GM13976 (cell line): Measurements from ENCODE around the gene SCP2D1.

Experiments used
- DNase-seq: peaks from one replicate; pipeline ENCODE4 v3.0.0; 2012; ENCODE audit warnings: low spot score
- CTCF ChIP-seq: IDR thresholded peaks from 2 replicates; pipeline ENCODE4 v1.5.1; 2012; ENCODE audit warnings: borderline replicate concordance, mild to moderate bottlenecking; ENCODE audit not compliant: insufficient read depth; ENCODE audit errors: extremely low read depth, missing control alignments, control extremely low read depth
- in situ Hi-C: fragments of 300-500 bp; cut with MboI; formaldehyde crosslinking; loops from one replicate; pipeline ENCODE4 v1.12.0; 2022; ENCODE audit warnings: low sequenced_read_pairs, mixed read lengths, inconsistent platforms; ENCODE audit not compliant: unreplicated experiment

Gene SCP2D1

DNA sequence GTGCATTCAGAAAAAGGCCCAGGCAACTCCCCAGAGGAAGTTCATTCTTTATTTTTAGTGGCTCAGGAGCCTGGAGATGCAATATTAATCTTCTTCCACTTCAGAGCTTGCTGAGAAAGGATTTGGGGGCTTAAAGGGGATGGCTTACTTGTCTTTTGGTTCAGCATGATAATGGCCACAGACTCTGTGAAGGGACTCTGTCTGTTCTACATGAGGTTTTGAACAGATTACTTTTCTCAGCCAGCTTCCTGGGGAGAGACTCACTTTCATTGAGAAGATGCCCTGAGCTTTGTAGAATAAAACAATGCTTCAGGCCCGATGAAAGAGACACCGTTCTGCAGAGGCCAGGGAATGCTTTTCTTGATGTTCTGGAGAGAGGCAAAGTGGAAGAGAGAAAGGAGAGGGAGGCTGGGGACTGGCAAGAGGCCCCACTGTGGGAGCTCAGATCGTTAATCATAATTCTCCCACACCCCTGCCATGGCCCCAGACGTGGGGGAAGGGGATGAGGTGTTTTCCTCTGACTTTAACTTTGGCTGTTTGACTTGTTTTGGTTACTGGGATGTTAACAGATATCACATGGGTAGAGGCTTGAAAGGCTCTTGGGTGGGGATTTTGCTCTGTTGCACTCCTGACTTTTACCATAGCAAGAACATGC, 19.1 kb downstream of the SCP2D1 start:
- no peak for TF ChIP-seq CTCF
- in situ Hi-C loops, result no loop called here
- no peak for DNase-seq

DNA sequence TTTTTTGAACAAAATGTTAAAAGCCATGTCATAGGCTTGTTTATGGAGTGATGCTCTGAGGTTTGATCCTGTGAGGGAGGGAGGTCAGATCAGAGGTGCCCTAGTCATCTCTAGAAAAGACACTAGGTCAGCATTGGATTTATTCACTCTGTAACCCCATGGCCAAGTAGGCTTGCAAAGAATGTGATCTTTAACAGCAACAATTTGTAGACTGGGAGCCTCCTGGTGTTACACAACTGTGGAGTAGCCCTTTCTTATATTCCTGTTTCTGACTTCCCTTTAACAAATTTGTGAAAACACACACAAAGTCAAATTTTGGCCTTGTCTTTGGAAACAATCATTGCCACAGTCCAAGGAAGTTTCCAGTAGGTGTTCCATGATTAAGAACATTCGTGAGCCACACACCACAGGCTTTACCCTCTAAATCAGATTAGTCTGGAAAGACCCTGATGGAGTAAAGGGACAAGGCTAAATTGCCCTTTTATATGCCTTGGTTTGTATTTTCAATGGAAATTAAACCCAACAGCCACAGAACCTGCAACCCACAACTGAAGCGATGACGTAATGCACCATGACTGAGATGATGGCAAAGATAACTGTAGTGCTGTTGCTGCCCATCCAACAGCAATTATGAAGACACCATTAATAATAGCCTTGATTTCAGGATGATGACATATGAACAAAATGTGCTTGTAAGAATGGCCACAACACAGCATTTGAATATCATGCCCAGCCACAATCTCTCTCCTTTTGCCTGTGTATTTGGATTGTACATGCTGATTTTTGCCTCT, 22.1 kb downstream of the SCP2D1 start:
- no peak for TF ChIP-seq CTCF
- in situ Hi-C loops, result no loop called here
- no peak for DNase-seq

DNA sequence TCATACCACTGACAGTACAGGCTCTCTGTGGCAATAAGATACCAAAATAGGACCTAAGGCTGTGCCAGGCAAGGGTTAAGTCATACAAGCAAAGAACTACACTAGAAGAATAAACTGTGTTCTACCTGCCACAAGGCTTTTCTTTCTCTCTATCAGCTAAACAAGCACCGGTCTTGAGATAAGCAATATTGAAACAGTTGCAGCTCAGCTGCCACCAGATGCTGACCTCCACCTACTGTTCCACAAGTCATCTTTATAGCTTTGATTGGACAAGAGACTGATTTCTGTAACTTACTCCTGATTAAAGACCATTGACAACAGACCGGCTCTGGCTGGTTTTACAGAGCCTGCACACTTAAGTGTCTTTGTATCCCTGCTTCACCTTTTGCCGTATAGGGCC, 24.1 kb downstream of the SCP2D1 start:
- DNase-seq, result no peak
- in situ Hi-C loops, result no loop called here
- no peak for TF ChIP-seq CTCF

DNA sequence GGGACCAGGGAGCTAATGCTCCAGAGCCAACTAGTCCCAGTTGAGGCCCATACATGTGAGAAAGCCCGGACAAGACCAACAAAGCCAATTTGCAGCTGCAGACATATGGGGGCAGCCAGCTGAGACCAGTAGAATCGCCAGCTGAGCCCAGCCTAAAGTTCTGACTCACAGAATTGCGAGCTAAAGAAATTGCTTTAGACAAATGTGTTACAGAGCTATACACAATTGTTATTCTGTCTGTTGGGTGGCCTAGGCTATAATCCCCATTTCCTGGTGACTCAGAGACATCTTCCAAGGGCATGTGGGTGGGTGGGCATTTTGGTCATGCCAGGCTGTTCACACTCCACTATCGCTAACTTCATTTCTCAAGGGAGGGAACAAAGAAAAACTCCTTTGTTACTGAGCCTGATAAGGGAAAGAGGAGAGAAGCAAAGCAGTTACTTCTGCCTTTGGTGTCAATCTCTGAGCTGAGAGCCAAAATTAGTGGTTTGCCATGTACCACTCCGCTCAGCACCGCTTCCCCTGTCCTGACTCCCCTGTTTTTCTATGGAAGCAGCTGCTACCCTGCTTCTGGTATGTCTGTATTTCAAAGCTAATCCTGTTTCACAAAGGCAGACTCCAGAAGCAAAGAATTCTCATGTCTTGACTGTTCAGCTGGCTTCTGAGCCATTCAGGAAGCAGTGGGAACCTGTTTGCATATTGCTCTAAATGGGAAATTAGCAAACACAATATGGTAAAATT, 26.1 kb downstream of the SCP2D1 start:
- DNase-seq, result no peak
- no peak for TF ChIP-seq CTCF
- in situ Hi-C loops, result no loop called here

- no peak for DNase-seq
- in situ Hi-C loops, result no loop called here
- no peak for TF ChIP-seq CTCF
Measured at GRCh38 chr20:18840248-18840645, 26.7 kb downstream of the SCP2D1 start.

GRCh38 chr20:18845017-18845416, 31.4 kb downstream of the SCP2D1 start:
- TF ChIP-seq CTCF, result no peak
- in situ Hi-C loops, result no loop called here
- DNase-seq, result no peak
